HG02642 (cell line): Measurements from ENCODE around the gene MYOG.

Source experiments
- ATAC-seq: cut with Tn5 transposase; IDR thresholded peaks from one replicate; pipeline ENCODE4 v1.9.1; 2021; ENCODE audit warnings: mild to moderate bottlenecking; ENCODE audit not compliant: unreplicated experiment, poor library complexity

MYOG gene

GRCh38 chr1:203035111-203036000, 50.5 kb downstream of the MYOG start:
- ATAC-seq = no peak

DNA sequence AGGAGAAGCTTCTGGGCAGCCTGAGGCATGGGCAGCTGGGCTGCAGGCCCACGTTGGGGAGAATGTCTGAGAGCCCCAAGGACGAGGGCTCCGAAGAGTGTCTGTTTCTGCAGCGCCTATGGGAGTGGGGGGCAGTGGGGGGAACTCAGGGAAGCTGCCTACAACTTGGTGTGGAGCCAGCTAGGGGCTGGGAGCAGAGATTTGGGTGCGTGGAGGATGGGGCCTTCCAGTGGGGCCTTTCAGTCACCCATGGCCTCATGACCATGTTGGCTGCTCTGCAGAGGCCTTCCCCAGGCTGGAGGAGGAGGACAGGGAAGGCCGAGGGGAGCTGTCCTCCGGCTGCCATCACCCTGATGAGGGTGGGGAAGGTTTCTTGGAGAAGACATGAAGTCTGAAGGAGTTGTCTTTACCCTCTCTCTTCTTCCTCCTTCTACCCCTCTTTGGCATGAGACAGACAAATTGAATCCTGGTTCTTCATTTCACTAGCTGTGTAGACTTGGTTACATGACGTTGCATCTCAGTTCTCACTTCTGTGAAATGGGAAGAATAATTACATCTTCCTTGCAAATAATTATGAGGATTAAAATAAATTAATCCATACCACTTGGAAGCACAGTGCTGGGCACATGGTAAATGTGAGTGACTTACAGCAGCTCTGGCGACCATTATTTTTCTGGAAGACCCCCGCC, 51.2 kb downstream of the MYOG start:
- ATAC-seq = no peak

DNA sequence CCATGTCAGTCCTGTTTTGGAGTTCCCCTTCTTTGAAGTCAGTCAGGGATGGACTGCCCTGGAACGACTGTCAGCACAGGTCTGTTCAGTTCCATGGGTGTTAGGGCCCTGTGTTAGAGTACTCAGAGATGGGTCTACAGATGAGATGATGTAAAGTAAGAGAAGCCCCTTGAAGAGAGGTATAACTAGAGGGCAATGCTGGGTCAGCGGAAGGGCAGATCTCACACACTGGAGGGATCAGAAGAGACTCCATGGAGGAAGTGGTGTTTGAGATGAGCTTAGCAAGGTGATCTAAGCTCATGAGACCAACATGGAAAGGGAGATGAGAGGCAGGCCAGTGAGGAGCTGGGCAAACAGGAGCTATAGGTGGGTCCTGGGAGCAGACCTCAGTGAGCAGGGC, 51.9 kb downstream of the MYOG start:
- no peak for ATAC-seq

DNA sequence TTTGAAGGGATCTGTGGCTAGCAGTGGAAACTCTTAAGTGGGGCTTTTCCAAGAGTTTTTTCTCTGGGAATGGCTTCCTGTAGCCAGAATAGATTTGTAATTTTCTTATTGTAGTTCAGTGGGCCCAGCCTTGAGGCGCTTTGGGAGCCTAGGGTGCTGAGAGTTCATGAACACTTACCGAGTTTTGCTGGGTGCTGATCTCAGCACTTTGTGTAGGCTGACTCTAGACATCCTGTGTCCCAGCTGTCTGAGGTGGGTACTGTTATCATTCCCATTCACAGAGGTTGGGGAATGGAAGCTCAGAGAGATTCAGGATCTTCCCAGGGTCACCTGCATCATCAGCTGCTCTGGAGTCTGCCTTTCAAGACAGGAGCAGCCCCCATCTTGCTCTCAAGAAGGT, 52.5 kb downstream of the MYOG start:
- ATAC-seq = no peak
